Measurements from ENCODE around the gene ERI3.

Gene ERI3

GRCh38 chr1:44289530-44289929 is 65.5 kb downstream of the ERI3 start:
- H3K9me2 ChIP-seq (replicated peaks; ENCODE audit: low read depth, low read length): no peaks in the 10 kb centered on the region
- peaks cover 29% of the 10 kb centered on the region; the same call in 1 of the 2 replicates for H3K36me3 ChIP-seq (ENCODE audit: insufficient read depth, low read length)
- no peaks in the 10 kb centered on the region for H3K4me1 ChIP-seq (ENCODE audit: insufficient read depth, low read length, poor library complexity, severe bottlenecking)
- H3K4me2 ChIP-seq (ENCODE audit: low read depth, low read length, poor library complexity, severe bottlenecking): no peak overlapping the region
- H3K4me3 ChIP-seq (ENCODE audit: low read length, poor library complexity, severe bottlenecking): no peak overlapping the region
- no peaks in the 10 kb centered on the region for H3F3A ChIP-seq (ENCODE audit: low read depth)
- H4K20me1 ChIP-seq (ENCODE audit: insufficient read depth, low read length, poor library complexity, severe bottlenecking): no peaks in the 10 kb centered on the region
- no peak overlapping the region for H3K9ac ChIP-seq (ENCODE audit: low read depth, low read length, poor library complexity, severe bottlenecking)
- TF ChIP-seq EZH2phosphoT487 (IDR thresholded peaks at IDR 0.05; ENCODE audit: borderline replicate concordance) (no peak), CTCF (conservative IDR thresholded peaks at IDR 0.05; ENCODE audit: low read length) (no peak)
- H2AFZ ChIP-seq (ENCODE audit: low read length): no peak overlapping the region
- no peaks in the 10 kb centered on the region for H3K9me3 ChIP-seq (ENCODE audit: insufficient read depth, low read depth, low read length)
- no peaks in the 10 kb centered on the region for H3K79me2 ChIP-seq (ENCODE audit: insufficient read depth, low read length)
- no peaks in the 10 kb centered on the region for H3K27me3 ChIP-seq (ENCODE audit: insufficient read depth, low read length, poor library complexity, severe bottlenecking)

GRCh38 chr1:44288883-44289282 is 66.2 kb downstream of the ERI3 start:
- no peaks in the 10 kb centered on the region for H3K79me2 ChIP-seq (ENCODE audit: insufficient read depth, low read length)

GRCh38 chr1:44284184-44284583 is 70.9 kb downstream of the ERI3 start:
- H3K4me1 ChIP-seq (ENCODE audit: insufficient read depth, low read length, poor library complexity, severe bottlenecking): no peaks in the 10 kb centered on the region
- H3K79me2 ChIP-seq (ENCODE audit: insufficient read depth, low read length): no peaks in the 10 kb centered on the region
- H3K4me3 ChIP-seq (ENCODE audit: low read length, poor library complexity, severe bottlenecking): no peak overlapping the region
- H3K9me3 ChIP-seq (ENCODE audit: insufficient read depth, low read depth, low read length): no peaks in the 10 kb centered on the region
- peaks cover 51% of the 10 kb centered on the region; the same call in 1 of the 2 replicates for H3K36me3 ChIP-seq (ENCODE audit: insufficient read depth, low read length)
- H3K9me2 ChIP-seq (replicated peaks; ENCODE audit: low read depth, low read length): no peaks in the 10 kb centered on the region
- TF ChIP-seq EZH2phosphoT487 (IDR thresholded peaks at IDR 0.05; ENCODE audit: borderline replicate concordance): no peak
- TF ChIP-seq CTCF (conservative IDR thresholded peaks at IDR 0.05; ENCODE audit: low read length): no peak
- no peaks in the 10 kb centered on the region for H3F3A ChIP-seq (ENCODE audit: low read depth)
- H4K20me1 ChIP-seq (ENCODE audit: insufficient read depth, low read length, poor library complexity, severe bottlenecking): no peaks in the 10 kb centered on the region
- H3K9ac ChIP-seq (ENCODE audit: low read depth, low read length, poor library complexity, severe bottlenecking): no peak overlapping the region
- H2AFZ ChIP-seq (ENCODE audit: low read length): no peak overlapping the region
- no peaks in the 10 kb centered on the region for H3K27me3 ChIP-seq (ENCODE audit: insufficient read depth, low read length, poor library complexity, severe bottlenecking)
- no peak overlapping the region for H3K4me2 ChIP-seq (ENCODE audit: low read depth, low read length, poor library complexity, severe bottlenecking)

More at GRCh38 chr1:44288883-44289282, 66.2 kb downstream of the ERI3 start:
- no peak overlapping the region for H3K4me2 ChIP-seq (ENCODE audit: low read depth, low read length, poor library complexity, severe bottlenecking)
- no peak overlapping the region for H3K4me3 ChIP-seq (ENCODE audit: low read length, poor library complexity, severe bottlenecking)
- no peaks in the 10 kb centered on the region for H3K4me1 ChIP-seq (ENCODE audit: insufficient read depth, low read length, poor library complexity, severe bottlenecking)
- H3F3A ChIP-seq (ENCODE audit: low read depth): no peaks in the 10 kb centered on the region
- H3K27me3 ChIP-seq (ENCODE audit: insufficient read depth, low read length, poor library complexity, severe bottlenecking): no peaks in the 10 kb centered on the region
- H3K36me3 ChIP-seq (ENCODE audit: insufficient read depth, low read length): peaks cover 31% of the 10 kb centered on the region; the same call in 1 of the 2 replicates
- no peak for TF ChIP-seq CTCF (conservative IDR thresholded peaks at IDR 0.05; ENCODE audit: low read length)
- no peak for TF ChIP-seq EZH2phosphoT487 (IDR thresholded peaks at IDR 0.05; ENCODE audit: borderline replicate concordance)
- no peaks in the 10 kb centered on the region for H3K9me2 ChIP-seq (replicated peaks; ENCODE audit: low read depth, low read length)
- no peaks in the 10 kb centered on the region for H3K9me3 ChIP-seq (ENCODE audit: insufficient read depth, low read depth, low read length)
- H4K20me1 ChIP-seq (ENCODE audit: insufficient read depth, low read length, poor library complexity, severe bottlenecking): no peaks in the 10 kb centered on the region
- no peak overlapping the region for H2AFZ ChIP-seq (ENCODE audit: low read length)
- no peak overlapping the region for H3K9ac ChIP-seq (ENCODE audit: low read depth, low read length, poor library complexity, severe bottlenecking)
